Body of pancreas (tissue), 4 donors: Measurements from ENCODE around the gene PDE6H. TPM values are rescaled to one million over a fixed set of nuclear protein-coding genes. Genes with fewer than 3 reads are reported as not detected.

Experiments
- ATAC-seq: fragments of 150-250 bp; one replicate; pipeline ENCODE4 v1.9.1; 2016
- DNase-seq, 4 donors: peaks; one replicate each; pipeline ENCODE4 v3.0.0-alpha.2; 2019
- H3K27ac ChIP-seq, 4 donors: fragments of 200-600 bp; sonication (generic); 1 replicate in 3 of 4; 2 replicates in 1 of 4; pipeline versions ENCODE4 v1.5.1 to v1.6.1; 2016 to 2019; ENCODE audit warnings: mild to moderate bottlenecking in 1 of 4, mixed read lengths in 1 of 4, moderate library complexity in 1 of 4
- H3K27me3 ChIP-seq, 2 donors: fragments of 200-600 bp; sonication (generic); one replicate each; pipeline ENCODE4 v1.6.0; 2016; ENCODE audit warnings: mild to moderate bottlenecking in 1 of 2
- H3K36me3 ChIP-seq, 2 donors: fragments of 200-600 bp; sonication (generic); replicated peaks in 1 of 2; 2 replicates each; pipeline ENCODE4 v1.5.1; 2016; ENCODE audit warnings: low read depth in 2 of 2; ENCODE audit not compliant: insufficient read depth in 1 of 2
- H3K4me1 ChIP-seq: fragments of 200-600 bp; sonication (generic); one replicate; pipeline ENCODE4 v1.6.0; 2016
- H3K4me3 ChIP-seq, 2 donors: fragments of 200-600 bp; sonication (generic); 1 replicate in 1 of 2; 2 replicates in 1 of 2; pipeline ENCODE4 v1.5.1; 2016 to 2019
- H3K9me3 ChIP-seq, 3 donors: fragments of 200-600 bp; sonication (generic); 1 replicate in 2 of 3; 2 replicates in 1 of 3; pipeline ENCODE4 v1.5.1; 2016
- CTCF ChIP-seq, 7 experiments: fragments of 450-650 bp in 4 of 7; fragments of 200-600 bp in 3 of 7; sonication (generic) in 3 of 7; IDR thresholded peaks; one replicate each; pipeline ENCODE4 v1.5.1; 2016 to 2019; ENCODE audit warnings: antibody characterized with exemption in 7 of 7
- POLR2A ChIP-seq, 3 donors: fragments of 450-650 bp; IDR thresholded peaks; one replicate each; pipeline ENCODE4 v1.6.1; 2016; ENCODE audit warnings: antibody characterized with exemption in 3 of 3, mild to moderate bottlenecking in 2 of 3
- WGBS, 2 donors: methylation state at CpG; one replicate each; pipeline ENCODE4 v1.1.5; 2017; 5-methylcytosine and 5-hydroxymethylcytosine counted together
- intact Hi-C: fragments of 100-400 bp; cut with DNase I; formaldehyde crosslinking; loops from one replicate; pipeline ENCODE4 v1.15.1; 2023
- total RNA-seq, 2 donors: library from RNA; depleted of rRNA; stranded (reverse); fragments of >200 nt; gene quantifications; one replicate each; pipeline ENCODE4 v1.1.0, GENCODE V29; 2016

PDE6H gene
- total RNA-seq, 2 donors from 2014 or later = not detected

GRCh38 chr12:14934511-14934910 lies 38.3 kb upstream of the PDE6H start:
- no peak for ATAC-seq

GRCh38 chr12:14935031-14935430 lies 37.8 kb upstream of the PDE6H start:
- intact Hi-C loops = no loop called here
- 14 to 18% methylated on average over 4 of the region's 4 CpGs for WGBS, 2 donors
- Histone ChIP-seq H3K9me3 (no peaks in the 10 kb centered on the region), H3K4me3 (no peak overlapping the region), H3K27ac (peak overlapping the region; percentile 73 to 85 (median 81)), H3K36me3 (no peaks in the 10 kb centered on the region), H3K27me3 (no peaks in the 10 kb centered on the region), H3K4me1 (peaks cover 87% of the 10 kb centered on the region)
- ATAC-seq (peak; percentile 71), DNase-seq (peak; percentile 43 to 80 (median 64))
- TF ChIP-seq POLR2A (IDR thresholded peaks at IDR 0.05) (no peak), CTCF (IDR thresholded peaks at IDR 0.05) (peak in 1 of 7 experiments; percentile 4)

More at GRCh38 chr12:14934511-14934910, 38.3 kb upstream of the PDE6H start:
- intact Hi-C loops = no loop called here
- Histone ChIP-seq H3K4me1 (peaks cover 87% of the 10 kb centered on the region), H3K4me3 (no peak overlapping the region), H3K36me3 (no peaks in the 10 kb centered on the region), H3K27me3 (no peaks in the 10 kb centered on the region), H3K27ac (peak overlapping the region; percentile 73 to 85 (median 81)), H3K9me3 (no peaks in the 10 kb centered on the region)
- DNase-seq = no peak
- WGBS, 2 donors = 23% methylated on average over 2 of the region's 2 CpGs
- no peak for TF ChIP-seq POLR2A (IDR thresholded peaks at IDR 0.05)
- no peak for TF ChIP-seq CTCF (IDR thresholded peaks at IDR 0.05)

- ATAC-seq = peak; percentile 24
- TF ChIP-seq POLR2A (IDR thresholded peaks at IDR 0.05) = no peak
- peak in 6 of 7 experiments; percentile 39 to 63 (median 51) for TF ChIP-seq CTCF (IDR thresholded peaks at IDR 0.05)
These were observed 36.5 kb upstream of the PDE6H start for GRCh38 chr12:14936224-14936861.

GRCh38 chr12:14937014-14937413 lies 35.8 kb upstream of the PDE6H start:
- no peaks in the 10 kb centered on the region for H3K9me3 ChIP-seq
- no peak for ATAC-seq
- 39 to 42% methylated on average over 3 of the region's 3 CpGs for WGBS, 2 donors
- intact Hi-C loops = no loop called here
- TF ChIP-seq POLR2A (IDR thresholded peaks at IDR 0.05) = no peak
- peak in 3 of 7 experiments; percentile 24 to 39 (median 35) for TF ChIP-seq CTCF (IDR thresholded peaks at IDR 0.05)
- no peak for DNase-seq
- peak overlapping the region; percentile 73 to 85 (median 78) for H3K27ac ChIP-seq
- H3K4me3 ChIP-seq = no peak overlapping the region
- peaks cover 68% of the 10 kb centered on the region for H3K4me1 ChIP-seq
- H3K27me3 ChIP-seq = no peaks in the 10 kb centered on the region
- no peaks in the 10 kb centered on the region for H3K36me3 ChIP-seq

More at GRCh38 chr12:14936224-14936861, 36.5 kb upstream of the PDE6H start:
- Histone ChIP-seq H3K36me3 (no peaks in the 10 kb centered on the region), H3K4me1 (peaks cover 75% of the 10 kb centered on the region), H3K27me3 (no peaks in the 10 kb centered on the region), H3K9me3 (no peaks in the 10 kb centered on the region), H3K4me3 (no peak overlapping the region), H3K27ac (peak overlapping the region; percentile 14 to 85 (median 78))
- peak; percentile 51 to 79 (median 66) for DNase-seq
- intact Hi-C loops = no loop called here
- 42 to 52% methylated on average over 6 of the region's 6 CpGs for WGBS, 2 donors

- no peak overlapping the region for H3K4me3 ChIP-seq
- WGBS, 2 donors = 25 to 33% methylated on average over 1 of the region's 1 CpG
- peak overlapping the region; percentile 73 to 85 (median 78) for H3K27ac ChIP-seq
- intact Hi-C loops = no loop called here
- peaks cover 61% of the 10 kb centered on the region for H3K4me1 ChIP-seq
- ATAC-seq (peak; percentile 45), DNase-seq (peak; percentile 32 to 66 (median 50))
- no peaks in the 10 kb centered on the region for H3K27me3 ChIP-seq
- no peak for TF ChIP-seq POLR2A (IDR thresholded peaks at IDR 0.05)
- TF ChIP-seq CTCF (IDR thresholded peaks at IDR 0.05) = peak; percentile 4 to 61 (median 49)
- no peaks in the 10 kb centered on the region for H3K9me3 ChIP-seq
- no peaks in the 10 kb centered on the region for H3K36me3 ChIP-seq
These were observed 35.2 kb upstream of the PDE6H start for GRCh38 chr12:14937689-14938088.
